ENCODE measurements around the gene MAN2C1. TPM values are rescaled to one million over a fixed set of nuclear protein-coding genes. Genes with fewer than 3 reads are reported as not detected.

The MAN2C1 gene
- polyA plus RNA-seq, 3 donors = 32.9 to 453 (median 42.9) TPM

DNA sequence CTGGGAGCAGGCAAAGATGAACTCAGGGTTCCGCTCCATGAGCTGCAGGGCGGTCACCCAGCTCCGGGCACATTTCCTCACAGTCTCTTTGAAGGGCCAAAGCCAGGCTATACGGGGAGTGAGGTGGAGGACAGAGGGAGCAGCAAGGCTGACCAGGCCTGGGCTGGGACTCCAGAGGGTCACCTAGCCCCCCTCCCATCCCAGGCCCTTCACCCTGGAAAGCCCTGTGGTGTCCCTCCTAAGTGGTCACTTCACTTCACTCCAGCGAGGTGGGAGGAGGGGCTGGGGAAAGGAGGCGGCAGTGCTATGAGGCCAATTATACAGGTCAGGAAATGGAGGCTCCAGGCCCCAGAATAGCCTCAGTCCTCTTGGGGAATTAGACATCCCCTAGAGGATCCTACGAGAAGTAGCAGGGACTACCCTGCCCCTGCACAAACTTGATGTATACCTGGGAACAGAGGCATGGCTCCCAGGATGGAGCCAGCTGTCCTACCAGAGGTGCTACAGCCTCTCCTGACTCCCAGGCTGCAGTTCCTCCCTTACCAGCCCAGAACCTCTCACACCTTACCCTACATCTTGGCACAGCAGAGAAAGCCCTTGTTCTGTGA lies 5.7 kb downstream of the MAN2C1 start:
- no peak overlapping the region for H2AFZ ChIP-seq (ENCODE audit: insufficient read depth, low read depth, low read length, poor library complexity, severe bottlenecking)
- Mint-ChIP-seq H3K9me3 (no peaks in the 10 kb centered on the region), H3K27ac (no peak overlapping the region), H3K4me1 (peaks cover 4% of the 10 kb centered on the region), H3K4me3 (no peak overlapping the region), H3K27me3 (ENCODE audit: low read depth in 3 of 3) (peaks cover 0 to 1% (median 0%) of the 10 kb centered on the region in 3 donors), H3K36me3 (peaks cover 58 to 94% of the 10 kb centered on the region in 2 donors)
- H3K9ac ChIP-seq (ENCODE audit: insufficient read depth, low read length, poor library complexity, severe bottlenecking) = no peak overlapping the region
- peaks cover 63% of the 10 kb centered on the region for H4K20me1 ChIP-seq (ENCODE audit: insufficient read depth, low read length)
- TF ChIP-seq CTCF (IDR thresholded peaks at IDR 0.05) = no peak
- no peak for DNase-seq
- intact Hi-C loops (cut with micrococcal nuclease) = no loop called here
- H3K27me3 ChIP-seq (ENCODE audit: control insufficient read depth in 2 of 2, insufficient read depth in 2 of 2, low read length in 2 of 2) = no peaks in the 10 kb centered on the region
- H3K4me2 ChIP-seq (replicated peaks; ENCODE audit: extremely low read depth, low read length, poor library complexity, severe bottlenecking) = no peak overlapping the region
- no peaks in the 10 kb centered on the region for H3K9me3 ChIP-seq (replicated peaks in 1 of 2; ENCODE audit: control insufficient read depth in 1 of 2, insufficient read depth in 1 of 2, low read length in 2 of 2)
- H3K4me3 ChIP-seq (replicated peaks in 1 of 3; ENCODE audit: low read depth in 2 of 3, low read length in 3 of 3) = no peak overlapping the region
- 97% methylated on average over 5 of the region's 7 CpGs for WGBS (ENCODE audit: insufficient coverage)
- peaks cover 90 to 97% of the 10 kb centered on the region in 2 donors for H3K36me3 ChIP-seq (replicated peaks in 1 of 2; ENCODE audit: control insufficient read depth in 1 of 2, insufficient read depth in 2 of 2, low read length in 2 of 2)
- H3K4me1 ChIP-seq (ENCODE audit: control insufficient read depth in 1 of 2, insufficient read depth in 2 of 2, low read length in 2 of 2) = peaks cover 1 to 5% of the 10 kb centered on the region in 2 donors
- H3K27ac ChIP-seq (ENCODE audit: low read depth in 1 of 2, low read length in 2 of 2) = no peak overlapping the region
- no peaks in the 10 kb centered on the region for H3K79me2 ChIP-seq (ENCODE audit: insufficient read depth, low read length)

DNA sequence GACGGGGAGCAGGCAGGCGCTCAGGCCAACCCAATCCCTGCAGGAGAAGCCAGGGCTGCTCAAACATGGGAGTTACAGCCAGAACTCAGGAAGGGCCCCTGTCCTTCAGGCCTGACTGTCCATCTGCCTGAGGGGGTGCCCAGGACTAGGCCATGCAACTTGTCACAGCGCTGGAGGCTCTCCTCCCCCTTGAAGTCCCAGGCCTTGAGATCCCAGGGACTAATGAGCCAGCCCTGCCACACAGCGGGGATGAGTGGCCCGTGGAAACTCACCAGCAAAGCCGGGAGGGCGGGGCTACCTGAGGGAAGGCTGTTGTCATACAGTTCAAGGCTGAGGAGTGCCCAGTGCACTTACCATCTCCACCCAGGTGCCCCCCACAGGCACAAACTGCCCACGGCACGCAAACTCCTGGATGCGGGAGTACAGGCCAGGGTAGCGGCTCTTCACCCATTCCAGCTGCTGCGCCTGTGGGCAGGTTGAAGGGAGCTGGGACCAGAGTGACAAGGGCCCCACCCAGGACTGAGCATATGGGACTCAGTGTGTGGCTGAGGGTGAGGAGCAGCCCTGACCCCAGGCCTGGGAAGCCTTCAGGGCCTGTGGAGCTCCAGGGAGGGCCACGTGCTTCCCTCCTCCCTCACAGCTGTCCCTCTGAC lies 6.3 kb downstream of the MAN2C1 start:
- H3K4me3 ChIP-seq (replicated peaks in 1 of 3; ENCODE audit: low read depth in 2 of 3, low read length in 3 of 3) = no peak overlapping the region
- no peak overlapping the region for H2AFZ ChIP-seq (ENCODE audit: insufficient read depth, low read depth, low read length, poor library complexity, severe bottlenecking)
- WGBS (ENCODE audit: insufficient coverage) = 96% methylated on average over 6 of the region's 13 CpGs
- H3K36me3 ChIP-seq (replicated peaks in 1 of 2; ENCODE audit: control insufficient read depth in 1 of 2, insufficient read depth in 2 of 2, low read length in 2 of 2) = peaks cover 88 to 98% of the 10 kb centered on the region in 2 donors
- no peaks in the 10 kb centered on the region for H3K4me1 ChIP-seq (ENCODE audit: control insufficient read depth in 1 of 2, insufficient read depth in 2 of 2, low read length in 2 of 2)
- peaks cover 57% of the 10 kb centered on the region for H4K20me1 ChIP-seq (ENCODE audit: insufficient read depth, low read length)
- Mint-ChIP-seq H3K27me3 (ENCODE audit: low read depth in 3 of 3) (peaks cover 0 to 1% (median 0%) of the 10 kb centered on the region in 3 donors), H3K27ac (no peak overlapping the region), H3K4me3 (no peak overlapping the region), H3K9me3 (no peaks in the 10 kb centered on the region), H3K36me3 (peaks cover 59 to 99% of the 10 kb centered on the region in 2 donors), H3K4me1 (no peaks in the 10 kb centered on the region)
- TF ChIP-seq CTCF (IDR thresholded peaks at IDR 0.05) = no peak
- no peaks in the 10 kb centered on the region for H3K9me3 ChIP-seq (replicated peaks in 1 of 2; ENCODE audit: control insufficient read depth in 1 of 2, insufficient read depth in 1 of 2, low read length in 2 of 2)
- H3K27me3 ChIP-seq (ENCODE audit: control insufficient read depth in 2 of 2, insufficient read depth in 2 of 2, low read length in 2 of 2) = no peaks in the 10 kb centered on the region
- no peak for DNase-seq
- no peak overlapping the region for H3K4me2 ChIP-seq (replicated peaks; ENCODE audit: extremely low read depth, low read length, poor library complexity, severe bottlenecking)
- H3K79me2 ChIP-seq (ENCODE audit: insufficient read depth, low read length) = no peaks in the 10 kb centered on the region
- no peak overlapping the region for H3K9ac ChIP-seq (ENCODE audit: insufficient read depth, low read length, poor library complexity, severe bottlenecking)
- H3K27ac ChIP-seq (ENCODE audit: low read depth in 1 of 2, low read length in 2 of 2) = no peak overlapping the region
- intact Hi-C loops (cut with micrococcal nuclease) = no loop called here

Data from CD14-positive monocyte (primary cell).